ENCODE results near the gene HDAC7.

HDAC7 gene

DNA sequence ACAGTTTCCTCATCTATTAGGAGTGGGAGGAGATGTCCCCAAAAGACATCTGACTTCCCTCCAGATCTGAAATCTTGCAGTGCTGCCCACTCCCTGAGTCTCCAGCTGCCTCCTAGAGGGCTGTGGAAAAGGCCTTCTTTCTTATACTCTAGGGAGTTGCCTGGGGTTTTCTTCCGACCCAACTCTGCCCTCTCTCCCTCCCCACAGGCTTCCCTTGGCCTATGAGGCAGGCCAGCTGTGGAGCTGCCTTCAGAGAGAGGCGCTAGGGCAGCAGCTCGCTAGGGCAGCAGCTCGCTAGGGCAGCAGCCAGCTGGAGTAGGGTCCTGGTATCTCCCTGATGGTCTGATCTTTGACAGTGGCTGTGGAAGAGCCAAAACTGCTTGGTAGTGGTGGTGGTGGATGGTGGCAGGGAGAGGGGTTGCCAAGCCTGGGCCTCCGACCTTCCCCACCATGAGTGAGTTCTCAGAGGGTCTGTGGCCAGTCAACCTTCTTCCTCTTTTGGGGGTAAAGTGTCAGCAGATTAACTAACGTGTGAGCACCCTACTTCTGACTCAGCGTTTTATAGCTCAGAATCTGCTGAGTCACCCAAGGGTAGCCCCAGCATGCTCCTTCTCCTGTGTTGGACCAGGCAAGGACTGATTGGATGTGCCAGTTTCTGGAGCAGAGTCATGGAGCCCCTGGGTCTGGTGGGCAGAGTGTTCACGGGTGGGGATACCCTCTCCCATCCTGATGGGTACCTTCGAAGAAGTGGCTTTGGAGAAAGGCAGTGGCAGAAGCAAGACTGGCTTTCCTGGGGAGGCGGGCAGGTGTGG, 44.4 kb downstream of the HDAC7 start:
- Histone ChIP-seq H3K4me1 (ENCODE audit: insufficient read depth, poor library complexity, severe bottlenecking) (peaks cover 10% of the 10 kb centered on the region), H3K9me3 (ENCODE audit: severe bottlenecking) (no peaks in the 10 kb centered on the region), H3K4me3 (ENCODE audit: severe bottlenecking) (no peak overlapping the region), H3K27me3 (ENCODE audit: insufficient read depth, poor library complexity, severe bottlenecking) (no peaks in the 10 kb centered on the region), H3K27ac (ENCODE audit: poor library complexity, severe bottlenecking) (no peak overlapping the region), H3K36me3 (ENCODE audit: low read depth) (no peaks in the 10 kb centered on the region)
- TF ChIP-seq, protein P1, sequence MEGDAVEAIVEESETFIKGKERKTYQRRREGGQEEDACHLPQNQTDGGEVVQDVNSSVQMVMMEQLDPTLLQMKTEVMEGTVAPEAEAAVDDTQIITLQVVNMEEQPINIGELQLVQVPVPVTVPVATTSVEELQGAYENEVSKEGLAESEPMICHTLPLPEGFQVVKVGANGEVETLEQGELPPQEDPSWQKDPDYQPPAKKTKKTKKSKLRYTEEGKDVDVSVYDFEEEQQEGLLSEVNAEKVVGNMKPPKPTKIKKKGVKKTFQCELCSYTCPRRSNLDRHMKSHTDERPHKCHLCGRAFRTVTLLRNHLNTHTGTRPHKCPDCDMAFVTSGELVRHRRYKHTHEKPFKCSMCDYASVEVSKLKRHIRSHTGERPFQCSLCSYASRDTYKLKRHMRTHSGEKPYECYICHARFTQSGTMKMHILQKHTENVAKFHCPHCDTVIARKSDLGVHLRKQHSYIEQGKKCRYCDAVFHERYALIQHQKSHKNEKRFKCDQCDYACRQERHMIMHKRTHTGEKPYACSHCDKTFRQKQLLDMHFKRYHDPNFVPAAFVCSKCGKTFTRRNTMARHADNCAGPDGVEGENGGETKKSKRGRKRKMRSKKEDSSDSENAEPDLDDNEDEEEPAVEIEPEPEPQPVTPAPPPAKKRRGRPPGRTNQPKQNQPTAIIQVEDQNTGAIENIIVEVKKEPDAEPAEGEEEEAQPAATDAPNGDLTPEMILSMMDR (IDR thresholded peaks at IDR 0.05; ENCODE audit: poor library complexity, severe bottlenecking): no peak
- ATAC-seq (ENCODE audit: low read depth): no peak
- no peak for DNase-seq (ENCODE audit: low spot score)

DNA sequence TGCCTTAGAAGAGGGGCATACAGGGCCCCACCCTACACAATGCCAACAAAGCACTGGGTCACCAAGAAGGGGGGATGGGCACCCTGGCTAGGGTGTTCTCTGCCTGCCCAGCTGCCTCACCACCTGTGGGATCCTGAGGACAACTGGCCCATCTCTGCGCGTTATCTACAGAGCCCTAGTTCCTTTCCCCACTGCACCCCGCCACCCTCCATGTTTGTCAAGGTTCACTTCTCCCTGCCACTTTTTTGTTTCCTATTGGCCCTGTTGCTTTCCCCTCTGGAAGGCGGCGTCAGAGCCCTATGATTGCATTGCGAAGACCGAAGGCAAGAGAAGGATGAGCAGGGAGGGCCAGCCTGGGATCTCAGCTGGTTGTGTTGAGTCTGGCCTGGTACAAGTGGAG, 45.0 kb downstream of the HDAC7 start:
- DNase-seq (ENCODE audit: low spot score) (no peak), ATAC-seq (ENCODE audit: low read depth) (no peak)
- TF ChIP-seq, protein P1 (IDR thresholded peaks at IDR 0.05; ENCODE audit: poor library complexity, severe bottlenecking): no peak
- H3K4me1 ChIP-seq (ENCODE audit: insufficient read depth, poor library complexity, severe bottlenecking): peaks cover 16% of the 10 kb centered on the region
- H3K36me3 ChIP-seq (ENCODE audit: low read depth): no peaks in the 10 kb centered on the region
- no peaks in the 10 kb centered on the region for H3K9me3 ChIP-seq (ENCODE audit: severe bottlenecking)
- H3K4me3 ChIP-seq (ENCODE audit: severe bottlenecking): no peak overlapping the region
- no peaks in the 10 kb centered on the region for H3K27me3 ChIP-seq (ENCODE audit: insufficient read depth, poor library complexity, severe bottlenecking)
- H3K27ac ChIP-seq (ENCODE audit: poor library complexity, severe bottlenecking): no peak overlapping the region

DNA sequence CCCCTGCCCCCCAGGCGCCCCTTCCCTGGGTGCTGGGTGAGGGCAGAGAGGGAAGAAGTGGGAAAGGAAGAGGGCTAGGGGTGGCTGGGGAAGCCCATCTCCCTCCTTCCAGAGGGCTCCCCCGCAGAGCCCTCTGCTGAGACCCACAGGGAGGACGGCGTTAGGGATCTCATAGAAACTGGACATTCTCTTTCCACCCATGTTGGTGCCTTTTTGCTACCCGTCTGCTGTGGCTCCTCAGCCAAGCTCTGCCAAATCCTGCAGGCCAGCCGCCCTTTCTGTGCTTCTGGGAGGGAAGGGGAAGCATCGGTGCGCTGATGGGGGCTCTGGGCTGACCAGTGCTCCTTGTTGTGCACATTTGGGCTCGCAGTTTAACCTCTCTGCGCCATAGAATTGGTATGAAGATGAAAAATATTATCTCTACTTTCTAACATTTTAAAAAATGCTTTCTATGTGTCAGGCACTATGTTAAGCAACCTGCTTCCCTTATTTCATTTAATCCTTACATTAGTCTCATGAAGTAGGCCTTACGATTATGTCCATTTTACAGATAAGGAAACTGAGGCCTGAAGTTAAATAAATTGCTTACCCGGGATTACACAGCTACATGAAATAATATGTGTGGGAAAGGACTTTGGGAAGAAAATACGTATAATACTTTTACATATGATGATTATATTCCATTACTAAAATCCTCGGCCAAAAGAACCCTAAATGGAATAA, 45.7 kb downstream of the HDAC7 start:
- peaks cover 23% of the 10 kb centered on the region for H3K4me1 ChIP-seq (ENCODE audit: insufficient read depth, poor library complexity, severe bottlenecking)

DNA sequence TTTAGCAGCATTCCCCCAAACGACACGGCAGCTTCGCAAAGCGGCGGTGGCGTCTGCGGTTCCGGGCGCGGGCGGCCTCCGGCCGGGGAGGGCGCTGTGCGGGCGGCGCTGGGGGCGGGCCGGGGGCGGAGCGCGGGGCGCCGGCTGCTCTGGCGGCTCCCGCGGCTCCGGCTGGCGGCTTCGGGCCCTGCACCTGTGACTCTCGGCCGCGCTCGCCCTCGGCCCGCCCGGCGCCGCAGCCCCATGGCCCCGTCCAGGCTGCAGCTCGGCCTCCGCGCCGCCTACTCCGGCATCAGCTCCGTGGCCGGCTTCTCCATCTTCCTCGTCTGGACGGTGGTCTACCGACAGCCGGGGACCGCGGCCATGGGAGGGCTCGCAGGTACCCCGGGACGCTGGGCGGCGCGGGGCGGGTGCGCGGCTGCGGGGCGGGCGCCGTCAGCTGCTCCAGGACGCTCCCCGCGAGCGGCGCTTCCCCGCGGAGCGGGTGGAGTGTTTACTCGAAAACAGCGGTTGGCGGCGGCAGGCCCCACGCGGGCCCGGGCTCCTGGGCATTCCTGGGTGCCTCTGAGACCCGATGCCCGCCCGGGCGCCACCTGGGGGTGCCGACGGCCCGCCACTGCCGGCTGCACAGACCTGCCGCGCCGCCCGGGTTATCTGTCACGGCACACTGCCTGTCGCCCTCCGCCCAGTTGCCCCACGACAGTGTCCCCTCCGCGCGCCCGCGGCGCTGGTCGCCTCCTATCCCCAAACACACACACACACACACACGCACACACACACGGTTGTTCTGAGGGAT, 46.4 kb downstream of the HDAC7 start, which contains the start of gene SLC48A1:
SLC48A1 (plus strand) TSS at position 177 of the 796 bp plus-strand sequence; CDS start at position 244, 67 bp downstream.
- TF ChIP-seq, protein P1 (IDR thresholded peaks at IDR 0.05; ENCODE audit: poor library complexity, severe bottlenecking): peak; percentile 88
- Histone ChIP-seq H3K9me3 (ENCODE audit: severe bottlenecking) (no peaks in the 10 kb centered on the region), H3K4me1 (ENCODE audit: insufficient read depth, poor library complexity, severe bottlenecking) (peaks cover 29% of the 10 kb centered on the region), H3K36me3 (ENCODE audit: low read depth) (no peaks in the 10 kb centered on the region), H3K4me3 (ENCODE audit: severe bottlenecking) (peak within 1 kb of the TSS; percentile 88), H3K27me3 (ENCODE audit: insufficient read depth, poor library complexity, severe bottlenecking) (no peaks in the 10 kb centered on the region), H3K27ac (ENCODE audit: poor library complexity, severe bottlenecking) (peak within 1 kb of the TSS; percentile 14)
- ATAC-seq (ENCODE audit: low read depth) (peak; percentile 62), DNase-seq (ENCODE audit: low spot score) (no peak)

More for the DNA sequence above, 45.7 kb downstream of the HDAC7 start:
- TF ChIP-seq, protein P1 (IDR thresholded peaks at IDR 0.05; ENCODE audit: poor library complexity, severe bottlenecking): no peak
- Histone ChIP-seq H3K36me3 (ENCODE audit: low read depth) (no peaks in the 10 kb centered on the region), H3K27ac (ENCODE audit: poor library complexity, severe bottlenecking) (peak overlapping the region; percentile 14), H3K27me3 (ENCODE audit: insufficient read depth, poor library complexity, severe bottlenecking) (no peaks in the 10 kb centered on the region), H3K9me3 (ENCODE audit: severe bottlenecking) (no peaks in the 10 kb centered on the region), H3K4me3 (ENCODE audit: severe bottlenecking) (peak overlapping the region; percentile 88)
- DNase-seq (ENCODE audit: low spot score): no peak
- peak; percentile 3; the same call in 2 of the 3 replicates for ATAC-seq (ENCODE audit: low read depth)
